ENCODE results near the gene ITPRID1.

Gene ITPRID1

DNA sequence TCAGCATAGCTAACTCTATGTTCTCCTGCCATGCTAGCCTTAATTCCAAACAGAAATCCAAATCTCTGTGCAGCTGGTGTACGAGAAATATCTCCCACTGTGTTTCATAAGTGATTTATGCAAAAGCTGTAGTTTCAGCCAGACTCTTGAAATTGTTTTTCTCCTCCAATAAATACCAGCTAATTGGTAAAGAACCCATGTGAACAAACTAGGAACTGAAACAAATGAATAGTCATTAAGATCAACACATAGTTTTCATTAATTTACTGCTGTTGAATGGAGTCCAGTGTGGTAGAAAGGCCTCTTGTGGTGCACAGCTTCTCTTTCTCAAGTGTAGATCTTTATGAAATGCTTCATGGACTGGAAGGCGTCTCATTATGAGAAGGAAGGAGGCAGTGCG, 191.5 kb downstream of the ITPRID1 start:
- no peak for DNase-seq

DNA sequence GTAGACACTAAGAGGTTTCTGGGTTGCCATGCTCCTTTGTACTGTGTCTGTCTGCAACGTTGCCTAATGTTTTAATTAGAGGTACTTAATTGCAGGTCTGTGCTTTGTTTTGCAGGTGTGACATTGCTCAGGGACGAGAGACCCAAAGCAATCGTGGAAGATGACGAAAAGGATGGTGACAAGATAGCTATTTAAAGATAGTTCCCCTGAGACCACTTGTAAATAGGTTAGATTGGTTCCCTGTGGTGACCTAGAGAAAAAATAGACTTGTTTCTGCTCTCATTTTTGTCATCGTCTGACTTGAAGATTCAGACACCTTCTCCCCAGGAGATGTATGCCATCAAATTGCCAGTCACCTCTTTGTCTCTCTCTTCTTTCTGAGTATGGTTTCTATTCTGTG, 193.2 kb downstream of the ITPRID1 start:
- no peak for DNase-seq
